ENCODE results near the gene RSU1.
"Not testable (repeated sequence)": the region's sequence is repeated elsewhere in the genome, so short reads cannot be mapped to it uniquely, and the experiment has no call there.

Gene RSU1

GRCh38 chr10:16845248-16845647 lies 28.0 kb upstream of the RSU1 start:
- in situ Hi-C loops (cut with HindIII; ENCODE audit: low pct_unique_long_range_greater_than_20kb, low sequenced_read_pairs) = no loop called here
- DNase-seq (ENCODE audit: low read depth in 1 of 2, low spot score in 1 of 2) = no peak
- no peak for TF ChIP-seq JUND (IDR thresholded peaks at IDR 0.05; ENCODE audit: low read depth)

- TF ChIP-seq JUND (IDR thresholded peaks at IDR 0.05; ENCODE audit: low read depth) = no peak
- peak; percentile 28 to 73 for DNase-seq (ENCODE audit: low read depth in 1 of 2, low spot score in 1 of 2)
- in situ Hi-C loops (cut with HindIII; ENCODE audit: low pct_unique_long_range_greater_than_20kb, low sequenced_read_pairs) = no loop called here
Observed at GRCh38 chr10:16843252-16843870, 26.1 kb upstream of the RSU1 start.

GRCh38 chr10:16835228-16835627 lies 18.0 kb upstream of the RSU1 start:
- no peak for TF ChIP-seq JUND (IDR thresholded peaks at IDR 0.05; ENCODE audit: low read depth)
- DNase-seq (ENCODE audit: low read depth in 1 of 2, low spot score in 1 of 2) = no peak
- in situ Hi-C loops (cut with HindIII; ENCODE audit: low pct_unique_long_range_greater_than_20kb, low sequenced_read_pairs) = no loop called here

DNA sequence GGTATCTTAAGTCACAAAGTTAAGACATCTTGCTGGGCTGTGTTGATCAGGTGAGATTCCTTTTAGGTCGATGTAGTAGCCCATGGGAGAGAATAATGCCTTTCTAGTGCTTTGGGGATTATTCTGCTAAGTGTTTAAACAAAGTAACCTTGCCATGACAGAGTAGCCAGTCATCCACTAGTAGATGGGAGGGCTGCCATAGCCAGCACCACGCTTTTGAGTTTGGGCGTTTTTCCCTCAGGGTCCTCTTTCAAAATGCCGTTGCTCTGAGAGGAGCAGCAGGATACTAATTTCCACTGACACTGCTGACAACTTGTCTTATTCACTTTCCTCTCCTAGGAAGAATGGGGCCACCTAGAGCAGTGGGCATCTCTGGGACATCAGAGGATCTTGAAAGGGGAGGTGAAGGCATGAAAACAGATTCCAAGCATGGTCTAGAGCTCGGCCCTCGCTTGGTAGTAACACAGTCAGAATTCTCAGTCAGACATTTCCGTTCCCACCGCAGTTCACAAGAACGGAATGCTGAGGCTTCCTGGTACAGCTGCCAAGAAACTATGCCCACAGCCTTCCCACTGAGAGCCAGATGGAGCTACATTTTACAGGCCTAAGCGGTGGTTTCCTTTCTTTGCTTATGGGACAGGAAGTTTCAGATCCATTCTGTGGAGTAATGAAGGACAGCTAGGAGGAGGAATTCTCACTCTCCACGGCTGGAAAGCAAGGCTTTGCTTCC lies 15.3 kb upstream of the RSU1 start:
- peak in 1 of 2 experiments; percentile 56 for DNase-seq (ENCODE audit: low read depth in 1 of 2, low spot score in 1 of 2)
- in situ Hi-C loops (cut with HindIII; ENCODE audit: low pct_unique_long_range_greater_than_20kb, low sequenced_read_pairs) = no loop called here
- TF ChIP-seq JUND (IDR thresholded peaks at IDR 0.05; ENCODE audit: low read depth) = no peak

DNA sequence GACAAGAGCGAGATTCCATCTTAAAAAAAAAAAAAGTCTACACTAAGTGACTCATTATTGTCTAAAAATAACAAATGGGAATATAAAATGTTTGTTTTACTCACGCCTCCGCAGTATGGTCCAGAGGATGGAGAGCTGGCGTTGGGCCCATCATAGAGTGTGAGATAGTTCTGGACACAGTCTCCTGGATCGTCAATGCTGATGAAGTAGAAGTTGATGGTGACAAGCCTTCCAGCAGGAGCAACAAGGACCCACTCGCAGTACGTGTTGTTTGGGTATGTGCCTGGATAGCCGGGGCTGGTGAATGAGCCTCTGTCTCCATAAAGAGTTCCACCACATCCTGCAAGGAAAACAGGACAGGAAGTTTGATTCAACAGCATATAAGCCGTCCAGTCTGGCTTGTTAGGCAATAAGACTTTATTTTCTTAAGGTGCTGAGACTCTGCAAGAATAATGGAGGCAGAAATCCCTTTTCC lies 11.5 kb upstream of the RSU1 start:
- DNase-seq (ENCODE audit: low read depth in 1 of 2, low spot score in 1 of 2) = no peak
- TF ChIP-seq JUND (IDR thresholded peaks at IDR 0.05; ENCODE audit: low read depth) = no peak
- in situ Hi-C loops (cut with HindIII; ENCODE audit: low pct_unique_long_range_greater_than_20kb, low sequenced_read_pairs) = no loop called here

DNA sequence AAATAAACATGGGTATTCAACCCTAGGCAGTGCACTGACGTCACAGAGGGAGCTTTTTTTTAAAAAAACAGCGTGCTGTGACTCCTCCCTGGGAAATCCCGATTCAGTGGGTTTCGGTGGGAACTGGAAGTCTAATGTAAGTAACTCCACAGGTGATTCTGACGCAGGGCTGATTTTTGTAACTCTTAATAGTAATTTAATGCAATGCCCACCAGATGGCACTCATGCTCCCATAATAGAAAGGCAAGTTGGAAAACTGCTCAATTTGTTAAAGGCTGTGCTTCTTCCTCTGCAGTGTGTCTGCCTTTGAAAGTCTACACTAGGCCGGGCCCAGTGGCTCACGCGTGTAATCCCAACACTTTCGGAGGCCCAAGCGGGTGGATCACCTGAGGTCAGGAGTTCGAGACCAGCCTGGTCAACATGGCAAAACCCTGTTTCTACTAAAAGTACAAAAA lies 10.9 kb upstream of the RSU1 start:
- peak; percentile 19 to 92 for DNase-seq (ENCODE audit: low read depth in 1 of 2, low spot score in 1 of 2)
- in situ Hi-C loops (cut with HindIII; ENCODE audit: low pct_unique_long_range_greater_than_20kb, low sequenced_read_pairs) = no loop called here
- no peak for TF ChIP-seq JUND (IDR thresholded peaks at IDR 0.05; ENCODE audit: low read depth)

DNA sequence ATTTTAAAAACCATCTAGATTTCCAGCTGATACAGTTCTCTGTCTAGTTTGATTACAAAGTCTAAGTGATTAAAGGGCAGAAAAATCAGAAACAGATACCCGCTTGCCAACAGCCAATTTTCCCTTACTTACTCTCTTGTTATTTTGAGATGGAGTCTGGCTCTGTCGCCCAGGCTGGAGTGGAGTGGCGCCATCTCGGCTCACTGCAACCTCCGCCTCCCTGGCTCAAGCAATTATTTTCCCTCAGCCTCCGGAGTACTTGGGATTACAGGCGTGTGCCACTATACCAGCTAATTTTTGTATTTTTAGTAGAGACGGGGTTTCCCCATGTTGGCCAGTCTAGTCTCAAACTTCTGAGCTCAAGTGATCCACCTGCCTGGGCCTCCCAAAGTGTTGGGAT lies 10.2 kb upstream of the RSU1 start:
- in situ Hi-C loops (cut with HindIII; ENCODE audit: low pct_unique_long_range_greater_than_20kb, low sequenced_read_pairs); DNase-seq (ENCODE audit: low read depth in 1 of 2, low spot score in 1 of 2): not testable (repeated sequence)

- no peak for TF ChIP-seq JUND (IDR thresholded peaks at IDR 0.05; ENCODE audit: low read depth)
- in situ Hi-C loops (cut with HindIII; ENCODE audit: low pct_unique_long_range_greater_than_20kb, low sequenced_read_pairs) = no loop called here
- DNase-seq (ENCODE audit: low read depth in 1 of 2, low spot score in 1 of 2) = no peak
Observed at GRCh38 chr10:16822726-16823360, 5.6 kb upstream of the RSU1 start.

GRCh38 chr10:16822027-16822426 lies 4.8 kb upstream of the RSU1 start:
- in situ Hi-C loops (cut with HindIII; ENCODE audit: low pct_unique_long_range_greater_than_20kb, low sequenced_read_pairs) = no loop called here
- no peak for TF ChIP-seq JUND (IDR thresholded peaks at IDR 0.05; ENCODE audit: low read depth)
- no peak for DNase-seq (ENCODE audit: low read depth in 1 of 2, low spot score in 1 of 2)

DNA sequence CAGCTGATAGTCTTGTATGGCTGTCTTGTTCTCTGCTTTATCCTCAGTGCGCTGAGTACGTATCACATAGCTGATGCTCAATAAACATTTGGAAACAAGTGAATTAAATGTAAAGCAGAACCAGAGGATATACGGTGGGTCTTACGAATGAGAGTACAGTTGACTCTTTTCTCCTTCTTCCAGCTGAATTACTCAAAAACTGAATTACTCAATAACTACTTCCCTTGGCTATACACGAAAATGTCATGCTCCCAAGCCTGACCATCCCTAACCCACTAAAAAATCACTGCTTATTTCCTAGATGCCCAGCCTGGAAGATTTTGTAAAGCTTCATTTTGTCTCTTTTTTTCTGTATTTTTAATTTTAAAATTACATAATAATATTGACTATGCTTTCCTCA lies 3.2 kb upstream of the RSU1 start:
- DNase-seq (ENCODE audit: low read depth in 1 of 2, low spot score in 1 of 2) = no peak
- TF ChIP-seq JUND (IDR thresholded peaks at IDR 0.05; ENCODE audit: low read depth) = no peak
- in situ Hi-C loops (cut with HindIII; ENCODE audit: low pct_unique_long_range_greater_than_20kb, low sequenced_read_pairs) = no loop called here

- in situ Hi-C loops (cut with HindIII; ENCODE audit: low pct_unique_long_range_greater_than_20kb, low sequenced_read_pairs) = no loop called here
Observed at GRCh38 chr10:16820018-16820417, 2.8 kb upstream of the RSU1 start.

DNA sequence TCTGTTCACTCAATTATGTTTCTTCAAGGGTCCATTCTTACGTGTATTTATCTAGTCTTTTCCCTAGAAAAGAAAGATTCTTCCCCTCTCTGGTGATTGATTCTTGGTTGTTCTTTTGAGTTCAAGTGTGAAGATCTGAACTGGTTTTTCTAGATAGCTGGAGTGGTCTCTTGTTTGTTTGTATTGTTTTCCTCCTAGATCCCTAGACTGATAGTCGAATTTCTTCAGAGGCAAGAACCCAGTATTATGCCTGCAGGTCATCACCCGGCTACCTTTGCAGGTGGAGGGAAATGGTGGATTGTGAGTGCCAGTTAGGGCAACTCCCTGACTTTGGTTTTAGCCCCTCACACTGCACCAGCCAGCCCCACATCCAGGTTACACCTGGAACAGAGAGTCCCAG lies 2.2 kb upstream of the RSU1 start:
- DNase-seq (ENCODE audit: low read depth in 1 of 2, low spot score in 1 of 2) = no peak
- no peak for TF ChIP-seq JUND (IDR thresholded peaks at IDR 0.05; ENCODE audit: low read depth)
- in situ Hi-C loops (cut with HindIII; ENCODE audit: low pct_unique_long_range_greater_than_20kb, low sequenced_read_pairs) = no loop called here

More at GRCh38 chr10:16820018-16820417, 2.8 kb upstream of the RSU1 start:
- no peak for TF ChIP-seq JUND (IDR thresholded peaks at IDR 0.05; ENCODE audit: low read depth)
- no peak for DNase-seq (ENCODE audit: low read depth in 1 of 2, low spot score in 1 of 2)

GRCh38 chr10:16819026-16819425 lies 1.8 kb upstream of the RSU1 start:
- DNase-seq (ENCODE audit: low read depth in 1 of 2, low spot score in 1 of 2) = no peak
- in situ Hi-C loops (cut with HindIII; ENCODE audit: low pct_unique_long_range_greater_than_20kb, low sequenced_read_pairs) = no loop called here
- no peak for TF ChIP-seq JUND (IDR thresholded peaks at IDR 0.05; ENCODE audit: low read depth)
